ENCODE measurements around the gene DOCK3.
"Not testable (repeated sequence)": the region's sequence is repeated elsewhere in the genome, so short reads cannot be mapped to it uniquely, and the experiment has no call there.

The DOCK3 gene

GRCh38 chr3:50983887-50984286 is 309.2 kb downstream of the DOCK3 start:
- no peak for DNase-seq (ENCODE audit: low spot score)

GRCh38 chr3:50985893-50986292 is 311.2 kb downstream of the DOCK3 start:
- DNase-seq (ENCODE audit: low spot score), result no peak

DNA sequence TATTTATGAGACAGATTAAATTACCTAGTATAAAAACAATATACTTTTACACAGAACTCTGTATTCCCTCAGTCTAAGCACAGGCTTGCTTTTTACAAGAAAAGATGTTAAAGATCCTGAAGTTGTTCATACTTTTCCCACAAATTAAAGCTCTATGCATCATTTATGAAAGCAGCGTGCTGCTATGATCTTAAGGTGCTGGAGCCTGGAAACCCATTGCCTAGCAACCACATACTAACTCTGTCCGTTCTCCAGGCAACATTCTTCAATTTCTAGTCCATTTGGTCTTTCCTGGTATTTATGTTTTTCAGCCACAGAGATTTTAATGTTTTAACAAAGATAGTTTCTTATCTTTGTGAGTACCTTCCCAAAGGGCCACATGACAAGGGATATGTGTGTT is 312.0 kb downstream of the DOCK3 start:
- no peak for DNase-seq (ENCODE audit: low spot score)

DNA sequence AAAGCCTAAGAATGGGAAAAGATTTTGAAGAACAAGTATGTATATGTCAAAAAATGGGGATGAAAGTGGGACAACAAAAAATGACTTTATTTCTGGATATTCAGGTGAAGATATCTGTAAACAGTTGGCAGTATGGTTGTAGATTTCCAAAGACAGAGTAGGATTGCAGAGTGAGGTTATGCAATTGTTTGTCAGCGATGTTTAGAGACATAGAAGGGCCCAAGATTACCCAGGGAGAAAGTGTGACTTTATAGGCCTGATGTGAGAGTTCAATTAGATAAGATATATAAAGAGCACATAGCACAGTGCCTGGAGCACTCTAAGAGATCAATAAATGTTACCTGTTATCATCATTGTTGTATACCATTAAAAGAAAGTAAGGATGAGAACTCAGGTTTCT is 319.8 kb downstream of the DOCK3 start:
- DNase-seq (ENCODE audit: low spot score), result no peak

- DNase-seq (ENCODE audit: low spot score), result no peak
Measured at GRCh38 chr3:50995085-50995824, 320.5 kb downstream of the DOCK3 start.

DNA sequence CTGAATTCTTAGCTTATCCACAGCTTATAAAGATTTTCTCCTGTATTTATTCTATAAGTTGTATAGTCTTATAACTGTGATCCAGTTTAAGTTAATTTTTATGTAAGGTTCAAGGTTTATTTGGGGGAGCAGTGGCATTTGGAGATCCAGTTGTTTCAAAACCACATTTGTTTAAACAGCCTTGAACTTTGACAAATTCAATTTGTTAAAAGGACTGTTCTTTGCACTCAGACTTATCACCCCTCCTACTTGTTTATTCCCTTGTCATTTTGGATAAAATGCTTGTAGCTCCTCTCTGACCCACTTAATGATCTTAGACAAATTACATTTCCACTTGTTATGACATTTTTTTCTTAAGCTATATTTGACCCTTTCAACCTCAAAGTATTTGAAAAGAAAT is 327.8 kb downstream of the DOCK3 start:
- no peak for DNase-seq (ENCODE audit: low spot score)

GRCh38 chr3:51004235-51004634 is 329.5 kb downstream of the DOCK3 start:
- DNase-seq (ENCODE audit: low spot score), result no peak

GRCh38 chr3:51024121-51024520 is 349.4 kb downstream of the DOCK3 start:
- no peak for DNase-seq (ENCODE audit: low spot score)

DNA sequence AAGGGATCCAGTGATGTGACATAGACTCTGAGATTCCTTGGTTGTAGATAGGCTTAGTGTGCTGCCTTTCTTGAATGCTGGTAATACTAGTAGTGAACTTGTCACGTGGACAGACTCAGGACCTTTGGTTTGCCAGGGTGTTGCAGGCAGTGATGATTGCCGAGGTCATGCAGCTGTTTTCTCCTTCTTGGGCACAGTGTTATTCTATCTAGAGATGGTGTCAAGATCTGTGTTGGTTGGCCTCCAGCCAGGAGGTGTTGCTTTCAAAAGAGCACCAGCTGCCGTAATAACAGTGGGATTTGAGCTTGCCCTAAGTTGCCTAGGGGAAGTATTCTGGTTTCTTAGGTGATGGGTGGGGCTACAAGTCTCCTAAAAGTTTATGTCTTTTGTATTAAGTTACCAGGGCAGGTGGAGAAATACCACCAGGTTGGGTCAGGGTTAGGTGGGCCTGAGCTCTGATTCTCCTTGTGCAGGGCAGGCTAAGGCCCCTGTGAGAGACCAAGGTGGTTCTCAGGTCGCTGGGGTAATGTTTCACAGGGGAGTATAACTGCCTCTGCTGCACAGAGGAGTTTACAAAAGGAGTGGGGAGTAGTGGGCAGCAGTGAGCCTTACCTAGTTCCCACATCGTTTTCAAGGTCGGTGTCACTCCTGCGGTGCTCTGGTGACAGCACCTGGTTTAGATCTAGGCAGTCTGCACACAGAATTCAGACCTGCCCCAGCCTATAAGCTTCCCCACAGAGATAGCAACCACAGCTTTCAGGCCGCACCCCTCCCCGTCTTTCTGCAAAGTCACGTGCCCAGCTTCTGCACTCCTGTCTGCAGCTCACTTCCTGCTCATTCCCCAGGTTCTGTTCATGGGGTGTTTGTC is 350.3 kb downstream of the DOCK3 start:
- DNase-seq (ENCODE audit: low spot score), result peak; percentile 31

- no peak for DNase-seq (ENCODE audit: low spot score)
Measured at GRCh38 chr3:51031666-51032065, 356.9 kb downstream of the DOCK3 start.

DNA sequence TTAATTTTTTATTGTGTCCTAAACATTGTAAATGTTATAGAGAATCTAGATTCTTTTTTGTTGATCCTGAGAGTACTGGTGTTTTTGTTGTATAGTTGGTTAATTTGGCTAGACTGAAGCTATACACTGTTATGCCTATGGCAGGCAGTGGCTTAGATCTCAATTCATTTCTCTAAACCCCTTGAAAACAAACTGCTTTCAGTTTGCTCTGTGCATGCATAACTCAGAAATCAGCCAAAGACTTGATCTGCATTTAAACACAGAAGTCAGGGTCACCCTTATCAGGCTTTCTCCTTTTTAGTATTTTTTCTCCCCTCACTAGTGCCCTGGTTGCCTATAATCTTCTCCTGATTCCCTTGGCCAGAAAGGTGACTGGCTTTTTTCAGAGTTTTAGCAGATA is 360.9 kb downstream of the DOCK3 start:
- no peak for DNase-seq (ENCODE audit: low spot score)

DNA sequence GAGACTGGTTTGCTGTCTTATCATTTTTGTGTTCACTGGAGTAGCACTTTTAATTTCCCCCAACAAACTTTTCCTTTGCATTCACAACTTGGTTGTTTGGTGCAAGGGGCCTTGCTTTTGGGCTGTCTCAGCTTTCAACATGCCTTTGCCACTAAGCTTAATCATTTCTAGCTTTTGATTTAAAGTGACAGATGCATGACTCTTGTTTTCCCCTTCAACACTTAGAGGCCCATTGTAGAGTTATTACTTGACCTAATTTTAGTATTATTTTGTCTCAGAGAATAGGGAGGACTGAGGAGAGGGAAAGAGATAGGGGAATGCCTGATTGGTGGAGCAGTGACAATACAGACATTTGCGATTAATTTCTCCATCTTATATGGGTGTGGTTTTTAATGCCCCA is 370.3 kb downstream of the DOCK3 start:
- DNase-seq (ENCODE audit: low spot score), result no peak

GRCh38 chr3:51052562-51052961 is 377.8 kb downstream of the DOCK3 start:
- DNase-seq (ENCODE audit: low spot score), result no peak

- no peak for DNase-seq (ENCODE audit: low spot score)
Measured at GRCh38 chr3:51057121-51057520, 382.4 kb downstream of the DOCK3 start.

DNA sequence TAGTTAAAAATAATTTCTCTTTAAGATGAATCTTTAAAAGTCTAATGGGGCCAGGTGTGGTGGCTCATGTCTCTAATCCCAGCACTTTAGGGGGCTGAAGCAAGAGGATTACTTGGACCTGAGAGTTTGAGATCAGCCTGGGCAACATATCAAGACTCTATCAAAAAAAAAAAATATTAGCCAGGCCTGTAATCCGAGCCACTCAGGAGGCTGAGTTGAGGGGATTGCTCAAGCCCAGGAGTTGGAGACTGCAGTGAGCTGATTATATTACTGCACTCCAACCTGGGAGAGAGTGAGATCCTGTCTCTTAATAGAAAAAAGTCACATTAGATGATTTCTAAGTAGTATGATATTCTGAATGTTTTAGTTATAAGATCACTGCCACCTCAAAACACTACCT is 388.3 kb downstream of the DOCK3 start:
- no peak for DNase-seq (ENCODE audit: low spot score)

GRCh38 chr3:51075221-51075775 is 400.6 kb downstream of the DOCK3 start:
- DNase-seq (ENCODE audit: low spot score), result no peak

DNA sequence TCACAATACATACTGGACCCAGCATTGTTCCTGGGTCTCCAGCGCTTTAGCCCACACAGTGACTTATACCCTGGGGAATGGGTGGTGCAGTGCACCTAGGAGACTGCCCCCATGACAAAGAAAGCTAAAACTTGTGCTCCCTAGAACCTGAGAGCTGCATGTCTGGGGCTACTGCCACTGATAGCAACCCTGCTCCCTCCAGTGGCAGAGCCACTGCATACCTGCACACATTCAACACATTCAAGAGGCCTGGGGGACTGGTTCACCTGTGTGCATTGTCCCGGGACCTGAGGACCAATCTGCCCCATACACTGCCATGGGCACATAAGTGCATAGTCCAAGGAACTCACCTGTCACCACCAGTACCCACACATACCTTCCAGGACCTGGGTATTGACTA is 407.6 kb downstream of the DOCK3 start:
- no peak for DNase-seq (ENCODE audit: low spot score)

- no peak for DNase-seq (ENCODE audit: low spot score)
Measured at GRCh38 chr3:51083490-51083889, 408.8 kb downstream of the DOCK3 start.

DNA sequence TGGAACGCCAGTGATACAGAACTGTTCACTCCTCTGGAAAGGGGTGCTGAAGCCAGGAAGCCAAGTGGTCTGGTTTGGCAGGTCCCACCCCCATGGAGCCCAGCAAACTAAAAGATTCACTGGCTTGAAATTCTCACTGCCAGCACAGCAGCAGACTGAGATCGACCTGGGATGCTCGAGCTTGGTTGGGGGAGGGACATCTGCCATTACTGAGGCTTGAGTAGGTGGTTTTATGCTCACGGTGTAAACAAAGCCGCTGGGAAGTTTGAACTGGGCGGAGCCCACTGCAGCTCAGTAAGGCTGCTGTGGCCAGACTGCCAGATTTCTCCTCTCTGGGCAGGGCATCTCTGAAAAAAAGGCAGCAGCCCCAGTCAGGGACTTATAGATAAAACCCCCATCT is 417.4 kb downstream of the DOCK3 start:
- DNase-seq (ENCODE audit: low spot score), result not testable (repeated sequence)

DNA sequence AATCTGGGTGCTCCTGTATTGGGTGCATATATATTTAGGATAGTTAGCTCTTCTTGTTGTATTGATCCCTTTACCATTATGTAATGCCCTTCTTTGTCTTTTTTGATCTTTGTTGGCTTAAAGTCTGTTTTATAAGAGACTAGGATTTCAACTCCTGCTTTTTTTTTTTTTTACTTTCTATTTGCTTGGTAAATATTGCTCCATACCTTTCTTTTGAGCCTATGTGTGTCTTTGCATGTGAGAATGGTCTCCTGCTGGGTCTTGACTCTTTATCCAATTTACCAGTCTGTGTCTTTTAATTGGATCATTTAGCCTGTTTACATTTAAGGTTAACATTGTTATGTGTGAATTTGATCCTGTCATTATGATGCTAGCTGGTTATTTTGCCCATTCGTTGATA is 420.1 kb downstream of the DOCK3 start:
- not testable (repeated sequence) for DNase-seq (ENCODE audit: low spot score)

DNA sequence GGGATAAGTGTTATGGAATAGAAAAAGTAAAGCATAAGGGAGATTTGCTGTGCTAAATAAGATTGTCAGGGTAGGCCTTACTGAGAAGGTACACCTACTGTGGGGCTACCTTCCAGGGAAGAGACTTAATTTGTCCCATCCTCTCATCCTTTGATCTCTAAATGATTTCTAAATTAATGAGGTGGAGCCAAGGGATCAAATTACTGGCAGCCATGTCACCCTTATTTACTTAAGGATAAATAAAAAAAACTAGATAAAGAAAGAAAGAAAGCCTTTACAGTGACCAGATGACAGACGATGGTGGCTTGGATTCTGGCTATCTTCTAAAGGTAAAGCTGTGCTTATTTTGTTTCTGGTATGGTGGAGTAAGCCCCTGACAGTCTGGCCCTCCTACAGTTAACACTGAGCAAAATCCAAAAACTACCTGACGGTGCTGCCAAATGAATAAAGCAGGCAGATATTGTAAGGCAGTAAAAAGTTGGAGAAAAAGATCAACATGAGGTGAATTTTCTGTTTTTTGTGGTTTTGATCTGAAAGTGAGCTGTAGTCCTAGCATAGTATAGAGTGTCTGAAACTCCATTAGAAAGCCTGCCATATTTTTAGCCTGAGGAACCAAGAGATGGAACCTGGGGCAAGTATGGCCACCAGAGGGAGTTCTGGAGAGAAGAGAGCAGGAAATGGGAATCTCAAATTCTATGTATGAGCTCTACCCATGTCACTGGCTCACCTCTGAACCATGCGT is 425.2 kb downstream of the DOCK3 start:
- DNase-seq (ENCODE audit: low spot score), result peak; percentile 74

DNA sequence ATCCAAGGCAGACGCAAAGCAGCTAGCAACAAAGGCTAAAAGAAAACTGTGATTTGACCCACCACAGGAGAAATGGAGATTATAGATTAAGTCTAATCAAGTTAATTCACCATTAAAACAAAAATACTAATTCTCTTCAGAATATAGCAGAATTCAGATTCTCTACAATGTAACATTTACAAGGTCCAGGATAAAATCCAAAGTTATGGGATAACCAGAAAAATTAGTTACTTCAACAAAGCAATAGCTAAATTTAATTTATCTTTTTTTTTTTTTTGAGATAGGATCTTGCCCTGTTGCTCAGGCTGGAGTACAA is 425.8 kb downstream of the DOCK3 start:
- DNase-seq (ENCODE audit: low spot score), result no peak

DNA sequence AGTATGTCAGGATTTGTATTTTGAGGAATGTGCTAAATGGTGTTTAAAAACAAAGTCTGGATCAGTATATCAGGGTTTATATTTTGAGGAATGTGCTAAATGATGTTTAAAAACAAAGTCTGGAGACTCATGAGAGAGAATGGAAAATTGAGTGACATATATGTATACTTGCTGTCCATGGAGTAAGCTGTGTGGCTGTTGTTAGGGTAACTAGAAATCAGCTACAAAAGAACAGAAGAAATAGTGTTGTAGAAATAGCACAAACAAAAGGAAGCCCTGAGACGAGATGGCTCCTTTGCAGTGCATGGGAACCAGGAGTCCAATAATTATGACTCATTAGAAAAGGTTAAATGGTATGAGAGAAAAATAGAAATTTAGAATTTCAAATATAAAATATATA is 427.7 kb downstream of the DOCK3 start:
- no peak for DNase-seq (ENCODE audit: low spot score)

Data from D341Med (cell line).